K562 (cell line): ENCODE results near the gene ETV3L. TPM values are rescaled to one million over a fixed set of nuclear protein-coding genes. Genes with fewer than 3 reads are reported as not detected.

ENCODE experiments used
- CBX8 ChIP-seq: fragments of 200-600 bp; sonication (generic); IDR thresholded peaks from 2 replicates; pipeline ENCODE4 v1.6.1; 2012; ENCODE audit warnings: borderline replicate concordance, mixed run types, low read depth, mild to moderate bottlenecking, moderate library complexity, mixed read lengths, low read length, control low read depth, inconsistent platforms; ENCODE audit not compliant: poor library complexity, severe bottlenecking; ENCODE audit errors: extremely low read depth
- ESRRA ChIP-seq: fragments of 450-650 bp; IDR thresholded peaks from 2 replicates; pipeline ENCODE4 v1.6.1; 2014; ENCODE audit warnings: low read depth, mild to moderate bottlenecking, moderate library complexity, borderline replicate concordance
- FOXP1 ChIP-seq: sonication (generic); formaldehyde crosslinking; IDR thresholded peaks from 2 replicates; pipeline ENCODE4 v1.8.0; 2022; ENCODE audit warnings: mild to moderate bottlenecking, missing genetic modification reagents
- KAT2B ChIP-seq: IDR thresholded peaks from one replicate; pipeline ENCODE4 v1.6.1; 2012; ENCODE audit warnings: low read depth, mild to moderate bottlenecking, control low read depth, inconsistent platforms, low read length, moderate library complexity
- LARP7 ChIP-seq: fragments of 450-650 bp; IDR thresholded peaks from 2 replicates; pipeline ENCODE4 v1.6.1; 2016
- MYNN ChIP-seq, 2 experiments: sonication (generic); formaldehyde crosslinking in 1 of 2; IDR thresholded peaks; 2 replicates each; pipeline versions ENCODE4 v1.5.0 to v1.6.1; 2016 to 2020; ENCODE audit warnings: antibody characterized with exemption in 1 of 2, missing genetic modification reagents in 1 of 2
- SMAD3 ChIP-seq: fragments of 450-650 bp; formaldehyde crosslinking; conservative IDR thresholded peaks from 2 replicates; pipeline ENCODE4 v1.4.0; 2020; ENCODE audit warnings: mild to moderate bottlenecking
- SPI1 ChIP-seq: IDR thresholded peaks from 2 replicates; pipeline ENCODE4 v1.6.1; 2011; ENCODE audit warnings: low read depth, low read length, control low read depth, borderline replicate concordance
- TAF1 ChIP-seq: IDR thresholded peaks from 2 replicates; pipeline ENCODE4 v1.6.1; 2011; ENCODE audit warnings: mild to moderate bottlenecking, low read length, moderate library complexity; ENCODE audit not compliant: insufficient read depth, control insufficient read depth, severe bottlenecking; ENCODE audit errors: extremely low read depth
- TEAD1 ChIP-seq, 2 experiments: fragments of 450-650 bp in 1 of 2; sonication (generic) in 1 of 2; formaldehyde crosslinking; IDR thresholded peaks; 2 replicates each; pipeline versions ENCODE4 v1.4.0 to v1.8.0; 2020 to 2022; ENCODE audit warnings: mild to moderate bottlenecking in 2 of 2, missing genetic modification reagents in 1 of 2
- TRIM25 ChIP-seq: fragments of 450-650 bp; IDR thresholded peaks from 2 replicates; pipeline ENCODE4 v1.7.0; 2016; ENCODE audit warnings: borderline replicate concordance
- TSC22D4 ChIP-seq: fragments of 450-650 bp; IDR thresholded peaks from 2 replicates; pipeline ENCODE4 v1.6.1; 2016; ENCODE audit warnings: missing genetic modification characterization, missing biosample characterization, control low read depth
- XRCC4 ChIP-seq: IDR thresholded peaks from one replicate; pipeline ENCODE4 v1.6.1; 2011; ENCODE audit not compliant: insufficient read depth, insufficient read length; ENCODE audit errors: extremely low read depth
- polyA plus RNA-seq, 8 experiments: library from polyadenylated mRNA; depleted of rRNA in 4 of 8; stranded (reverse) in 5 of 8; unstranded in 3 of 8; fragments of >200 nt; fragmentation: Nextera tagmentation in 2 of 8; fragmentation: Illumina TruSeq in 1 of 8; extraction: Ambion mirVana in 2 of 8; extraction: Trizol in 1 of 8; gene quantifications; 2 replicates each; pipeline versions ENCODE4 v1.2.1 to v1.2.3, GENCODE V29; 2011 to 2014; ENCODE audit warnings: inconsistent platforms in 1 of 8, missing spikeins in 1 of 8
- total RNA-seq, 7 experiments: library from RNA; depleted of rRNA in 6 of 7; stranded (reverse); fragments of >200 nt in 6 of 7; fragmentation: Illumina TruSeq in 2 of 7; extraction: Trizol in 2 of 7; gene quantifications; 2 replicates each; pipeline versions ENCODE4 v1.2.1 to v1.2.3, GENCODE V29; 2011 to 2021; ENCODE audit warnings: low replicate concordance in 1 of 7
- TF ChIP-seq, protein P1 (sequence below): sonication (generic); formaldehyde crosslinking; IDR thresholded peaks from 2 replicates; pipeline ENCODE4 v1.8.0; 2022; ENCODE audit warnings: mild to moderate bottlenecking, low read depth, missing genetic modification reagents
- TF ChIP-seq, protein P2 (sequence below), 3 experiments: IDR thresholded peaks in 2 of 3; conservative IDR thresholded peaks in 1 of 3; 2 replicates each; pipeline ENCODE4 v1.5.1; 2011 to 2012; ENCODE audit warnings: low read length in 3 of 3, mild to moderate bottlenecking in 3 of 3, control low read depth in 2 of 3, improper control_type of control experiment in 1 of 3, inconsistent platforms in 1 of 3, low read depth in 1 of 3, mixed read lengths in 1 of 3, moderate library complexity in 1 of 3; ENCODE audit not compliant: insufficient read depth in 2 of 3
- TF ChIP-seq, protein P3 (sequence below): IDR thresholded peaks from 2 replicates; pipeline ENCODE4 v1.6.1; 2016; ENCODE audit warnings: missing genetic modification characterization, missing compliant biosample characterization
- TF ChIP-seq, protein P4 (sequence below), 2 experiments: fragments of 250-450 bp in 1 of 2; fragments of 450-650 bp in 1 of 2; sonication (Bioruptor Pico) in 1 of 2; IDR thresholded peaks; 2 replicates each; pipeline versions ENCODE4 v1.6.1 to v1.8.0; 2016 to 2021; ENCODE audit warnings: mild to moderate bottlenecking in 2 of 2, moderate library complexity in 2 of 2, missing compliant biosample characterization in 1 of 2, missing genetic modification characterization in 1 of 2

Gene ETV3L
- total and polyA plus RNA-seq, 9 of the 15 experiments (the other 6 are each of a cell fraction or from before 2014, with no cell fraction given) = not detected

DNA sequence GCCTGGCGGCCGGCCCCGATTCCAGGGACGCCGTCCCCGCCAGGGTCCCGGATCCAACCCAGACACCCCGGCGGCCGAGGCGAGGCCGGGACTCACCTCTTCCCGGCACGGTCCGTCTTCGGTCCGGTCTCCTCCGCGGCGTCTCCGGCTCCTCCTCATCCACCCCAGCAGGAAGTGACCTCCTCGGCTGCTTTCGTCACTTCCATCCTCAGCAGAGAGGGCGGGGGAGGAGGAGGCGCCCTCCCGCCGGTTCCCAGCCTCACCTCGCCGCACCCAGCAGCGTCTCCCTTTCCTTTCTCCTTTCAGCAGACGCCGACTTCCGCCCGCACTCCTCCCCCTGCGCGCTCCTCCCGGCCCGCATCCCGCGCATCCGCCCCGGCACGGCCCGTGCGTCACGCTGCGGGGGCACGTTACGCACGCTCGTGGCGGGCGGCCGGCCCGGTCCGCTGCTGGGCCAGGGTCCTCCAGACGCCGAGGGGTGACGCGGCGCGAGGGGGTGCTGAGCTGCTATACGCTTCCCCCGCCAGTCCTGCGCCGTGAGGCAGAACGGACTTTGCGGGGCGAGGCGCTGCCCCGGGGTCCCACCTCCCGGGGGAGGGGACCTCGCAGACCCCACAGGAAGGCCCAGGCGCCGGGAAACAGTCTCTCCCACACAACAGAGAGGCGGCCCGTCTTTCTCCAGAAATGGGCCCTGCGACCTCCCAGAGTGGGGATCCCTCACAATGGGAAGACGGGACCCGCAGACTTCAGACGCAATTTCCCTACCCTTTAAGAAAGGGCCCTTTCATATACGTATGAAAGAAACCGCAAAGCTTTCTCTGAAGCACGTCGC lies 38.8 kb upstream of the ETV3L start, which contains the start of gene ETV3 (continued):
- TF ChIP-seq TSC22D4 (tag) (no peak), MYNN (IDR thresholded peaks at IDR 0.05) (no peak), MYNN (CRISPR knock-in tag; IDR thresholded peaks at IDR 0.05) (no peak), TRIM25 (no peak), XRCC4 (no peak), CBX8 (no peak), SMAD3 (CRISPR knock-in tag) (no peak), SPI1 (peak; percentile 58), FOXP1 (CRISPR knock-in tag) (no peak; the same call in none of the 2 replicates), TEAD1 (CRISPR knock-in tag; IDR thresholded peaks at IDR 0.05) (peak in 1 of 2 experiments; percentile 58; a peak in 2 of 4 replicates), KAT2B (no peak), ESRRA (peak; percentile 66), LARP7 (no peak), TAF1 (peak; percentile 74)
- TF ChIP-seq, protein P1, sequence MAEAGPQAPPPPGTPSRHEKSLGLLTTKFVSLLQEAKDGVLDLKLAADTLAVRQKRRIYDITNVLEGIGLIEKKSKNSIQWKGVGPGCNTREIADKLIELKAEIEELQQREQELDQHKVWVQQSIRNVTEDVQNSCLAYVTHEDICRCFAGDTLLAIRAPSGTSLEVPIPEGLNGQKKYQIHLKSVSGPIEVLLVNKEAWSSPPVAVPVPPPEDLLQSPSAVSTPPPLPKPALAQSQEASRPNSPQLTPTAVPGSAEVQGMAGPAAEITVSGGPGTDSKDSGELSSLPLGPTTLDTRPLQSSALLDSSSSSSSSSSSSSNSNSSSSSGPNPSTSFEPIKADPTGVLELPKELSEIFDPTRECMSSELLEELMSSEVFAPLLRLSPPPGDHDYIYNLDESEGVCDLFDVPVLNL = no peak
- TF ChIP-seq, protein P2, sequence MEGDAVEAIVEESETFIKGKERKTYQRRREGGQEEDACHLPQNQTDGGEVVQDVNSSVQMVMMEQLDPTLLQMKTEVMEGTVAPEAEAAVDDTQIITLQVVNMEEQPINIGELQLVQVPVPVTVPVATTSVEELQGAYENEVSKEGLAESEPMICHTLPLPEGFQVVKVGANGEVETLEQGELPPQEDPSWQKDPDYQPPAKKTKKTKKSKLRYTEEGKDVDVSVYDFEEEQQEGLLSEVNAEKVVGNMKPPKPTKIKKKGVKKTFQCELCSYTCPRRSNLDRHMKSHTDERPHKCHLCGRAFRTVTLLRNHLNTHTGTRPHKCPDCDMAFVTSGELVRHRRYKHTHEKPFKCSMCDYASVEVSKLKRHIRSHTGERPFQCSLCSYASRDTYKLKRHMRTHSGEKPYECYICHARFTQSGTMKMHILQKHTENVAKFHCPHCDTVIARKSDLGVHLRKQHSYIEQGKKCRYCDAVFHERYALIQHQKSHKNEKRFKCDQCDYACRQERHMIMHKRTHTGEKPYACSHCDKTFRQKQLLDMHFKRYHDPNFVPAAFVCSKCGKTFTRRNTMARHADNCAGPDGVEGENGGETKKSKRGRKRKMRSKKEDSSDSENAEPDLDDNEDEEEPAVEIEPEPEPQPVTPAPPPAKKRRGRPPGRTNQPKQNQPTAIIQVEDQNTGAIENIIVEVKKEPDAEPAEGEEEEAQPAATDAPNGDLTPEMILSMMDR (IDR thresholded peaks at IDR 0.05 in 2 of 3, conservative IDR thresholded peaks at IDR 0.05 in 1 of 3; ENCODE audit: insufficient read depth in 2 of 3, low read depth in 1 of 3, low read length in 3 of 3) = no peak
- TF ChIP-seq, protein P3, sequence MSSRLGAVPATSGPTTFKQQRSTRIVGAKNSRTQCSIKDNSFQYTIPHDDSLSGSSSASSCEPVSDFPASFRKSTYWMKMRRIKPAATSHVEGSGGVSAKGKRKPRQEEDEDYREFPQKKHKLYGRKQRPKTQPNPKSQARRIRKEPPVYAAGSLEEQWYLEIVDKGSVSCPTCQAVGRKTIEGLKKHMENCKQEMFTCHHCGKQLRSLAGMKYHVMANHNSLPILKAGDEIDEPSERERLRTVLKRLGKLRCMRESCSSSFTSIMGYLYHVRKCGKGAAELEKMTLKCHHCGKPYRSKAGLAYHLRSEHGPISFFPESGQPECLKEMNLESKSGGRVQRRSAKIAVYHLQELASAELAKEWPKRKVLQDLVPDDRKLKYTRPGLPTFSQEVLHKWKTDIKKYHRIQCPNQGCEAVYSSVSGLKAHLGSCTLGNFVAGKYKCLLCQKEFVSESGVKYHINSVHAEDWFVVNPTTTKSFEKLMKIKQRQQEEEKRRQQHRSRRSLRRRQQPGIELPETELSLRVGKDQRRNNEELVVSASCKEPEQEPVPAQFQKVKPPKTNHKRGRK = no peak
- TF ChIP-seq, protein P4, sequence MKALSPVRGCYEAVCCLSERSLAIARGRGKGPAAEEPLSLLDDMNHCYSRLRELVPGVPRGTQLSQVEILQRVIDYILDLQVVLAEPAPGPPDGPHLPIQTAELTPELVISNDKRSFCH (CRISPR knock-in tag; IDR thresholded peaks at IDR 0.05) = no peak
- TF ChIP-seq, protein P4 (tag; IDR thresholded peaks at IDR 0.05) = peak; percentile 87
